ENCODE measurements around the gene CBX4.

CBX4 gene

DNA sequence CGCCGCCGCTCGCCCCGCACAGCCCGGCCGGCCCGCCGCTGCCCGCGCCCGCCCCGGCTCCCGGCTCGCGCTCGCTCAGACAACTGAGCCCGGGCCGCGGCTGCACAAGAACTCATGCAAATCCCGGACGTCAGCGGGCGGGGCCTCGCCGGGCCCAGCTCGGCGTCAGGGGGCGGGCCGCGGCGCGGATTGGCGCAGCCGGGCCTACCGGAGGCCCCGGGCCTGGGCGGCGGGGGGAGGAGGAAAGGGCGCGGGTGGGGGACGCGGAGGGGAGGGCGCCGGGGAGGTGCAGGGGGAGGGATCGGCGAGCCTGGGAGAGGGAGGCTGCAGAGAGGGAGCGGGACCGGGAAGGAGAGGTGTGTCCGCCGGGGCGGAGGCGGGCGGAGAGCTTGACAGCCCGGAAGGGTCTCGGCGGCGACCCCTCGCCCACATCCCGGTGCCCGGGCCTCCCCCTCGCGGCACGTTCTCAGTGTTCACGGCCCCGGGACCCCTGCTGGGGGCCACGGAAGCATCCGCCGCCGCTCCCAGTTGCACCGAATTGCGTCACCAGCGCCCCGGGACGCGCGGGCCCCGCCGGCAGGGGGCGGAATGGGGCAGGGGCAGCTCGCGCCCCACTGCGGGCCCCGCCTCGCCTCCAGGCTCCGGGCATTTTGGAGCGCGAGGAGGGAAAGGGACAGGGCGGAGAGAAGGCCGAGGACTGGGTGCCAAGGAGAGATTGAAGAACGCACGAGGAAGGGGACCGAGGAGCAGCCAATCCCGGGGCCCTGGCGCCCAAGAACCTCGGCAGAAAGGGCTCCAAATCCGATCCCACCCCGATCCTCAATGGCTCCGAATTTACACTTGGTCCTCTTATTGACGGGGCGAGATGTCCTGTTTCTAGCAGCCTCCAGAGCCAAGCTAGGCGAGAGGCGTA, at the start of gene CBX4:
Gene CBX4, minus strand, starts transcription at position 85 of the 913 bp plus-strand sequence. CDS start 189 bp downstream, outside the sequence.
- Mint-ChIP-seq H3K27ac (peak within 1 kb of the TSS; percentile 91), H3K27me3 (ENCODE audit: low read depth) (peaks cover 27% of the 10 kb centered on the region), H3K9me3 (no peaks in the 10 kb centered on the region), H3K4me3 (peak within 1 kb of the TSS; percentile 91), H3K4me1 (ENCODE audit: low read depth) (peaks cover 18% of the 10 kb centered on the region), H3K36me3 (ENCODE audit: low read depth) (peaks cover 24% of the 10 kb centered on the region)
- peak; percentile 86 for DNase-seq (ENCODE audit: low spot score)

DNA sequence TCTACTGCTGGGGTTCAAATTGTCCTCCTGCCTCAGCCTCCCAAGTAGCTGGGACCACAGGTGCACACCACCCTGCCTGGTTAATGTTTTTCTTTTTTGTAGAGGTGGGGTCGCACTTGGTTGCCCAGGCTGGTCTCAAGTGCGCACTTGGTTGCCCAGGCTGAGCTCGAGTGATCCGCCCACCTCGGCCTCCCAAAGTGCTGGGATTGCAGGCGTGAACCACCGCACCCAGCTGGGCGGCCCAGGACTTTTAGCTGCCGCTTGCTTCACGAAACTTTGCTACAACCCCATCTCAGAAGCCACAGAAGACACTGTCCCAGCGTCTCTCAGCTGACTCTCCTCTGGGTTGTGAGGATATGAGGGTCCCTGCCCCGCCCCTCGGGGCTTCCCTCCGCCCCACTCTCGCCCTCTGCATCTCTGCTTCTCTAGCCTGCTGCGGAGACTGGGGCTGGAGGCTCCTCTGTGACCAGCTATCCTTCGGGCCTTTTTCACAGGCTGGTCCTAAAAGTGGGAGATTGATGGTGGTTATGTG, 48.8 kb upstream of the CBX4 start:
- no peaks in the 10 kb centered on the region for H3K9me3 Mint-ChIP-seq
- no peaks in the 10 kb centered on the region for H3K4me1 Mint-ChIP-seq (ENCODE audit: low read depth)
- no peak overlapping the region for H3K27ac Mint-ChIP-seq
- DNase-seq (ENCODE audit: low spot score) = no peak
- no peak overlapping the region for H3K4me3 Mint-ChIP-seq
- H3K27me3 Mint-ChIP-seq (ENCODE audit: low read depth) = peaks cover 8% of the 10 kb centered on the region
- no peaks in the 10 kb centered on the region for H3K36me3 Mint-ChIP-seq (ENCODE audit: low read depth)

DNA sequence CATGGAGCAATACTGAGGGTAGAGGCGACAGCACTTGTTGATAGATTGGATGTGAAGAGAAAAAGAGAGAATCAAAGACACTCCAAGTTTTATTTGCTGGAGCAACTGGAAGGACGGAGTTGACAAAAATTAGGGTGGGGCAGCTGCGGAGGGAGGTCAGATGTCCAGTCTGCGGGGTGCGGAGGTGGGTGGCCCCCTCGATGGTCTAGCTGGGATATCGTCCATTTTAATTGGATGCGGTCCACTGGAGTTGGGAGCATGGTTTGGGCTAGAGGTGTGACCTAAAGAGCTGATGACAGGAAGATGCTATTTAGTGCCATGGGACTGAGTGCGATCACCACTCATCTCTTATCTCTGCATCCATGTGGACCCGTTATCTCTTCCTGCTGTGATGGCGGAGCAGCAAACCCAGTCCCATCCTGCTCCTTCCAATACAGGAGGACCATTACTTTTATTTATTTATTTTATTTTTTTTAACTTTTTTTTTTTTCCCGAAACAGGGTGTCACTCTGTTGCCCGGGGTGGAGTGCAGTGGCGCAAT, 48.3 kb upstream of the CBX4 start:
- Mint-ChIP-seq H3K36me3 (ENCODE audit: low read depth) (no peaks in the 10 kb centered on the region), H3K27ac (no peak overlapping the region), H3K4me1 (ENCODE audit: low read depth) (no peaks in the 10 kb centered on the region), H3K27me3 (ENCODE audit: low read depth) (peaks cover 12% of the 10 kb centered on the region), H3K4me3 (no peak overlapping the region), H3K9me3 (no peaks in the 10 kb centered on the region)
- no peak for DNase-seq (ENCODE audit: low spot score)

DNA sequence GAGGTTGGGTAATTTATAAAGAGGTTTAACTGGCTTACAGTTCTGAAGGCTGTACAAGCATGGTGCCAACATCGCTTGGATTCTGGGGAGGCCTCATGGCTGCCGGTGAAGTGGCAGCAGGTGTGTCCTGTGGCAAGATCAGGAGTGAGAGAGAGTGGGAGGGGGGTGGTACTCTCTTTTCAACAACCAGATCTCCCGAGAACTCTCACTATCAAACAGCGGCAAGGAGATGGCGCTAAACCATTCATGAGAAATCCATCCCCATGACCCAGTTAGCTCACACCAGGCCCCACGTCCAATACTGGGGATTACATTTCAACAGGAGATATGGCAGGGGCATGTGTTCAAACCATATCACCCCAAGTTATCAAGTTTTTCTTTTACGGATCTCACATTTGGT, 44.0 kb upstream of the CBX4 start:
- Mint-ChIP-seq H3K27ac (no peak overlapping the region), H3K27me3 (ENCODE audit: low read depth) (peaks cover 21% of the 10 kb centered on the region), H3K4me1 (ENCODE audit: low read depth) (no peaks in the 10 kb centered on the region), H3K4me3 (no peak overlapping the region), H3K36me3 (ENCODE audit: low read depth) (no peaks in the 10 kb centered on the region), H3K9me3 (no peaks in the 10 kb centered on the region)
- no peak for DNase-seq (ENCODE audit: low spot score)

DNA sequence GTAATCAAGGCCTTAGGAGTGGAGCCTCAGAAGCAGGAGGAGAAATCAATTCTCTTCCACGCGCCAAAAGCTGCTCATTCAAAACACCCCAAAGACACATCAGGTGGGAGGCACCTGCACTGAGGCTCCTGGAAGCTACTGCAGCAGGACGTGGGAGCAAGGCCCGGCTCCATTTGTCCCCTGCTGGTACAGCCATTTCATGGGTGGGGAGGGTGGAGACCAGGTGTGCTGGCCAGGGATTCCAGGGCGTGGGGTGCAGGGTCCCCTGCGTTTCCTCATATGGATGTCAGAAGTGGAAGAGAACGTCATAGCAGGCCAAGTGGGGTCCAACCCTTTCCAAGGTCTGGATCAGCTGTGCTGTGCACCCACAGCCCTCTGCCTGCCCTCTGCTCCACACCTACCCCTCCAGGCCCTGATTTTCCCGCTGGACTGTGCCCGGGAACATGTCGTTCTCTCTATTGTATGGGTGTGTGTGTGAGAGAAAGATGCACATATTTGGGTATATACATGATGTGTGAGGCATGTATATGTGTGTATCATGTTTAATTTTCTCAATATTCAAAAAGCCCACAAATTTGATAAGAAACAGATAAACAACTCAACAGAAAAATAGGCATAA, 39.2 kb upstream of the CBX4 start:
- H3K4me3 Mint-ChIP-seq = no peak overlapping the region
- H3K9me3 Mint-ChIP-seq = no peaks in the 10 kb centered on the region
- H3K27me3 Mint-ChIP-seq (ENCODE audit: low read depth) = peaks cover 22% of the 10 kb centered on the region
- no peak overlapping the region for H3K27ac Mint-ChIP-seq
- DNase-seq (ENCODE audit: low spot score) = no peak
- no peaks in the 10 kb centered on the region for H3K36me3 Mint-ChIP-seq (ENCODE audit: low read depth)
- H3K4me1 Mint-ChIP-seq (ENCODE audit: low read depth) = peaks cover 2% of the 10 kb centered on the region

DNA sequence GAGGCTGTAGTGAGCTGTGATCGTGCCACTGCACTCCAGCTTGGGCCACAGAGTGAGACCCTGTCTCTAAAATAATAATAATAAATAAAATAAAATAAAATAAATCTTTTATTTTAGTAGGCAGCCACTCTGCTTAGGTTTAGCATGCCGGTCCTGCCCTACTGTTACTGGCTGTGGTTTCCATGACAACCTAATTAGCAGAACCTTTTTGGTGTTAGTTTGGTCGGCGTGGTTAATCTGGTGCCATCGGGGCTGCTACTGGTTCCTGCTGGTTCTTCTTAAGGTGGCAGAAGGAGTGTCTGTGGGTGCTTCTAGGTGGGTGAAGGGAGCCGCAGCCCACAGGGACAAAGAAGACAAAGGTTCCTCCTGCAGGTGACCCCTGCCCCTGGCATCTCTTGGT, 37.8 kb upstream of the CBX4 start:
- no peak for DNase-seq (ENCODE audit: low spot score)
- Mint-ChIP-seq H3K9me3 (no peaks in the 10 kb centered on the region), H3K27me3 (ENCODE audit: low read depth) (peaks cover 18% of the 10 kb centered on the region), H3K4me1 (ENCODE audit: low read depth) (peaks cover 6% of the 10 kb centered on the region), H3K36me3 (ENCODE audit: low read depth) (no peaks in the 10 kb centered on the region), H3K27ac (no peak overlapping the region), H3K4me3 (no peak overlapping the region)

DNA sequence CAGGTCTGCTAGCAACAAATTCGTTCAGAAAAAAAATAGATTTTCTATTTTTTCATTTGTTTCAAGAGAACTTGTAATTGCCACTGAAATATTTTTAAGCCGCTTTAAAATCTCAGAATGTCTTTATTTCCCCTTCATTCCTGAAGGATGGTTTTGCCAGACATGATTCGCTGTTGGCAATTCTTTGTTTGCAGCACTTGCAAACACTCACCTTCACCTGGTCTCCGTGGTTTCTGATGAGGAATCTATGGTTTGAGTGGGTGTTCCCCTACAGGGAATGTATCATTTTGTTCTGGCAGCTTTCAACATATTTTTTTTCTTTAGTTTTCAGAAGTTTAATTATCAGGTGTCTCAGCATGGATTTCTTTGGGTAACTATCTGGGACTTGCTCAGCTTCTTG, 36.3 kb upstream of the CBX4 start:
- peaks cover 9% of the 10 kb centered on the region for H3K27me3 Mint-ChIP-seq (ENCODE audit: low read depth)
- H3K27ac Mint-ChIP-seq = no peak overlapping the region
- H3K4me1 Mint-ChIP-seq (ENCODE audit: low read depth) = peaks cover 6% of the 10 kb centered on the region
- no peak overlapping the region for H3K4me3 Mint-ChIP-seq
- H3K36me3 Mint-ChIP-seq (ENCODE audit: low read depth) = no peaks in the 10 kb centered on the region
- no peak for DNase-seq (ENCODE audit: low spot score)
- no peaks in the 10 kb centered on the region for H3K9me3 Mint-ChIP-seq

DNA sequence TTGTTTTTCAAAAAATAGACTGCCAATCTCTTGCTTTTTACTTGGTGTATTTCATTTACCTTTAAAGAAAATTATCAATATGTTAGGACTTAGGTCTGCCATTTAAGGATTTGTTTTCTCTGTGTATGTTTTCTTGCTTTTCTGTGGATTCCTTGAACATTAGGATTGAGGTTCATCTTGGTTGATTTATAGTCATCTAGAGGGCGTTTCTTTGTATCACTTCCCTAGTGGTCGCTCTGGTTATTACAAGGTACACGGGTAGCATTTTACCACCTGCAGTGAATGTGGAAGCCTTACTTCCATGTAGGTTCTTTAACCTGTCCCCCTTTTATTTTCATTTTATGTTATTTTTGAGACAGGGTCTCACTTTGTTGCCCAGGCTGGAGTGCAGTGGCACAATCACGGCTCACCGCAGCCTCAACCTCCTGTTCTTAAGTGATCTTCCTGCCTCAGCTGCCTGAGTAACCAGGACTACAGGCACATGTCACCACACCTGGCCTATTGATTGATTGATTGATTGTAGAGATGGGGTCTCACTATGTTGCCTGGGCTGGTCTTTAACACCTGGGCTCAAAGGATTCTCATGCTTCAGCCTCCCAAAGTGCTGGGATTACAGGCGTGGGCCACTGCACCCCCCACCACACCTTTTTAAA, 35.2 kb upstream of the CBX4 start:
- Mint-ChIP-seq H3K4me3 (no peak overlapping the region), H3K4me1 (ENCODE audit: low read depth) (peaks cover 6% of the 10 kb centered on the region), H3K9me3 (no peaks in the 10 kb centered on the region), H3K27ac (no peak overlapping the region), H3K27me3 (ENCODE audit: low read depth) (peaks cover 6% of the 10 kb centered on the region), H3K36me3 (ENCODE audit: low read depth) (no peaks in the 10 kb centered on the region)
- DNase-seq (ENCODE audit: low spot score) = no peak

DNA sequence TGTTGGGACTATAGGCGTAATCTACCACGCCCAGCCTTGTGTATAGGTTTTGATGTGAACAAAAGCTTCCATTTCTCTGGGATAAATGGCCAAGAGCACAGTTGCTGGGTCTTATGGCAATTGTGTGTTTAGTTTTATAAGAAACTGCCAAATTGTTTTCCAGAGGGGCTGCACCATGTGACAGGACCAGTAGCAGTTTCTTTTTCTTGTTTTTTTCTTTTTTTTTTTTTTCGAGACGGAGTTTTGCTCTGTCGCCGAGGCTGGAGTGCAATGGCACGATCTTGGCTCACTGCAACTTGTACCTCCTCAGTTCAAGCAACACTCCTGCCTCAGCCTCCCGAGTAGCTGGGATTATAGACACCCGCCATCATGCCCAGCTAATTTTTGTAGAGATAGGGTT, 34.3 kb upstream of the CBX4 start:
- no peak for DNase-seq (ENCODE audit: low spot score)
- Mint-ChIP-seq H3K4me3 (no peak overlapping the region), H3K27ac (no peak overlapping the region), H3K36me3 (ENCODE audit: low read depth) (no peaks in the 10 kb centered on the region), H3K4me1 (ENCODE audit: low read depth) (peaks cover 6% of the 10 kb centered on the region), H3K27me3 (ENCODE audit: low read depth) (peaks cover 6% of the 10 kb centered on the region), H3K9me3 (no peaks in the 10 kb centered on the region)

DNA sequence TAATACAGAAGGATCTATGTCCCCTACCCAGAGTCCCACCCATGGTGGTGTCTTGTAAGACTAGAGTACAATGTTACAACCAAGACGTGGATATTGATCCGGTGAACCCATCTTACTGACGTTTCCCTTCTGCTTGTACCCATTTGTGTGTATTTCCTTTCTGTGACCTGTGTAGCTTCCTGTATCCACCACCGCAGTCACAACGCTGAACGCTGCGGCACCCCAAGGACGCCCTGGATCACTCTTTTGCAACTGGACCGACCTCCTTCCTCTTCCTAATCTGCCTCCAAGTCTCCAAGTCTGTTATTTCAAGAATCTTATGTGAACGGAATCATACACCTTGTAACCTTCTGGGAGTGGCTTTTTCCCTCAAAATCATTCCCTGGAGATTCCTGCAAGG, 33.5 kb upstream of the CBX4 start:
- Mint-ChIP-seq H3K36me3 (ENCODE audit: low read depth) (no peaks in the 10 kb centered on the region), H3K27ac (no peak overlapping the region), H3K4me3 (no peak overlapping the region), H3K9me3 (no peaks in the 10 kb centered on the region), H3K4me1 (ENCODE audit: low read depth) (peaks cover 6% of the 10 kb centered on the region), H3K27me3 (ENCODE audit: low read depth) (peaks cover 6% of the 10 kb centered on the region)
- DNase-seq (ENCODE audit: low spot score) = no peak

DNA sequence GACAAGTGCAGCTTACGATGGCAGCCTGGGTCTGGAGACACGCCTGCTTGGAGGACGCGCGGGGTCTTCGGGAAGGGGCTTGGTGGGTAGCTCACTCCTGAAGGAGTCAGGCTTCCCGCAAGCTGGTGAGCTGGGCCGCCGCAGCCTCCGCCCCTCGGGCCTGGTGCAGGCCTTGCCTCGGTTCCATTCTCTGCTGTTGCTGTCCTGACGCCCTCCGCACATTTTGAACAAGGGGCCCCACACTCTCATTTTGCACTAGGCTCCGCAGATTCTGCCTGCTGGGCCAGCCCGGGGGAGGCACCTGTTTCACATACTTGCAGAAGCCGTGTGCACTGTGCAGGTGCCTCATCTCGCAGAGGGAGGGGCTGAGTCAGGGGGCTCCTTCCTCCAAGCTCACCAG, 31.9 kb upstream of the CBX4 start:
- DNase-seq (ENCODE audit: low spot score) = no peak
- Mint-ChIP-seq H3K27me3 (ENCODE audit: low read depth) (peaks cover 4% of the 10 kb centered on the region), H3K36me3 (ENCODE audit: low read depth) (no peaks in the 10 kb centered on the region), H3K4me3 (no peak overlapping the region), H3K4me1 (ENCODE audit: low read depth) (peaks cover 10% of the 10 kb centered on the region), H3K9me3 (no peaks in the 10 kb centered on the region), H3K27ac (no peak overlapping the region)

DNA sequence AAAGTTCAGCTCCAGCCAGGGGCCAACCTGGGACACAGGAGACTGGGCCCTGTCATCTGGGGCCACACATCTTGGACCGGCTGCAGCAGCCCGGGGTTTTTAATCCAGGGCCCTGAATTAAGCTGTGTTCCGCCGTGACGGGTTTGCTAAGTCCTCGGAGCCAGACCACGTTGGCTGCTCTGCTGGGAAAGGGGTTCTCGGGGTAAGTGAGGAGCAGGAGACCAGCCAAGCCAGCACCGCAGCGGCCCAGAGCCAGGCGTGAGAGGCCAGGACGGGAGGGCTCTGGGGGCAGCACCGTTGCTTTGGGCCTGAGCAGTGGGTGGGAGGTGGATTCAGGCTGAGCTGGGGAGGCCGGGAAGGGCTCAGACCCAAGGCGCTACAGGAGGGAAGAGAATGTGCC, 31.3 kb upstream of the CBX4 start:
- H3K9me3 Mint-ChIP-seq = no peaks in the 10 kb centered on the region
- peaks cover 2% of the 10 kb centered on the region for H3K27me3 Mint-ChIP-seq (ENCODE audit: low read depth)
- DNase-seq (ENCODE audit: low spot score) = no peak
- no peak overlapping the region for H3K4me3 Mint-ChIP-seq
- H3K36me3 Mint-ChIP-seq (ENCODE audit: low read depth) = no peaks in the 10 kb centered on the region
- peaks cover 10% of the 10 kb centered on the region for H3K4me1 Mint-ChIP-seq (ENCODE audit: low read depth)
- no peak overlapping the region for H3K27ac Mint-ChIP-seq

DNA sequence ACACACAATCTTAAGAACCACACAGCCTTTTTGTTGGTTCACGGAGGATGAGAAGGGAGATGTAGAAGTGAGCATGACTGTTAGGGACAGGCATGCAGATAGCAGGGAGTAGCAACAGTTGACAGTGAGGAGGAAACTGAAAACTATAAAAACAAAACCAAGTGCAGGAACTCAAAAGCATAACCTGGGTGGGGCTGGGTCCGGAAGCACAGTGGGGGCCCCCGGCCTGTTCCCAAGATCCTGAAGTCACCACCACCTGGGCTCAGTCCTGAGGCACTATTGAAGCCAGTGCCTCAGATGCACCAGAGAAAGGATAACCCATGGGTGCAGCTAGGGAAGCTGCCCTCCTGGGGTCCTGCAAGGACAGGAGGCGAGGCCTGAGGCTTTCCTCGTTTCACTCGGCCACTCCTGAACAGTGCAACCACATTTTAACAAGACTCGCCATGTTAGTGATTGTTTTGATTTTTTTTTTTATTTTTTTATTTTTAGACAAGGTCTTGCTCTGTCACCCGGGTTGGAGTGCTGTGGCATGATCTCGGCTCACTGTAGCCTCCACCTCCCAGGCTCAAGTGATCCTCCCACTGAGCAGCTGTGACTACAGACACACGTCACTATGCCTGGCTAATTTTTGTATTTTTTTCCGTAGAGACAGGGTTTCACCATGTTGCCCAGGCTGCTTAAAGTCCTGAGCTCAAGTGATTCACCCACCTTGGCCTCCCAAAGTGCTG, 27.7 kb upstream of the CBX4 start:
- Mint-ChIP-seq H3K27me3 (ENCODE audit: low read depth) (peaks cover 3% of the 10 kb centered on the region), H3K4me3 (peak overlapping the region; percentile 21), H3K36me3 (ENCODE audit: low read depth) (no peaks in the 10 kb centered on the region), H3K4me1 (ENCODE audit: low read depth) (peaks cover 4% of the 10 kb centered on the region), H3K27ac (peak overlapping the region; percentile 88), H3K9me3 (no peaks in the 10 kb centered on the region)
- no peak for DNase-seq (ENCODE audit: low spot score)

All from T-helper 2 cell treated with Interferon-gamma antibody and Interleukin-4, amounts not matched to agents 5 μg/mL and 100 μg/mL, for 36 hours (primary cell).